GM10266 (cell line): ENCODE data around the gene JAM2.

Experiments
- DNase-seq: peaks from one replicate; pipeline ENCODE4 v3.0.0; 2012; ENCODE audit errors: extremely low spot score
- TF ChIP-seq, protein P1 (sequence below): IDR thresholded peaks from 2 replicates; pipeline ENCODE4 v1.5.1; 2012; ENCODE audit warnings: mild to moderate bottlenecking, low read depth; ENCODE audit not compliant: control insufficient read depth, insufficient read depth; ENCODE audit errors: missing control alignments

JAM2 gene

GRCh38 chr21:25664491-25664931, 25.5 kb downstream of the JAM2 start:
- TF ChIP-seq, protein P1, sequence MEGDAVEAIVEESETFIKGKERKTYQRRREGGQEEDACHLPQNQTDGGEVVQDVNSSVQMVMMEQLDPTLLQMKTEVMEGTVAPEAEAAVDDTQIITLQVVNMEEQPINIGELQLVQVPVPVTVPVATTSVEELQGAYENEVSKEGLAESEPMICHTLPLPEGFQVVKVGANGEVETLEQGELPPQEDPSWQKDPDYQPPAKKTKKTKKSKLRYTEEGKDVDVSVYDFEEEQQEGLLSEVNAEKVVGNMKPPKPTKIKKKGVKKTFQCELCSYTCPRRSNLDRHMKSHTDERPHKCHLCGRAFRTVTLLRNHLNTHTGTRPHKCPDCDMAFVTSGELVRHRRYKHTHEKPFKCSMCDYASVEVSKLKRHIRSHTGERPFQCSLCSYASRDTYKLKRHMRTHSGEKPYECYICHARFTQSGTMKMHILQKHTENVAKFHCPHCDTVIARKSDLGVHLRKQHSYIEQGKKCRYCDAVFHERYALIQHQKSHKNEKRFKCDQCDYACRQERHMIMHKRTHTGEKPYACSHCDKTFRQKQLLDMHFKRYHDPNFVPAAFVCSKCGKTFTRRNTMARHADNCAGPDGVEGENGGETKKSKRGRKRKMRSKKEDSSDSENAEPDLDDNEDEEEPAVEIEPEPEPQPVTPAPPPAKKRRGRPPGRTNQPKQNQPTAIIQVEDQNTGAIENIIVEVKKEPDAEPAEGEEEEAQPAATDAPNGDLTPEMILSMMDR: no peak
- DNase-seq: no peak

DNA sequence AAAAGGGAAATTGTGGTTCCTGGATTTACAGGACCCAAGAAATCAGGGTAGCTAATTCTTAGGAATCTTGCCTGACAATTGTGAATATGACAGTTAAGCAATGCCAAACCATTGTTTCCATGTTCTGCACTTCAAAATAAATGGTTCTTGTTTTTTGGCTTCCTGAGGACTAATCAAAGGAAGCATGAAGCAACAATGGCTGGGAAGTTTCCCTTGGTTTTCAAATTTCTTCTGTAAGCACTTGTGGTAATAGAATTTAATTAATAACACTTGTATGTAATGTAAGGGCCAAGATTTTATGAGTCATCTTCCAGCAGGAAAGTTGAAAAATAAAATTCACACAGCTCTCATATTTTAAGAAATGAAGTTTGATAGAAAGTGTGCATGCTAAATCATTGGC, 31.7 kb downstream of the JAM2 start:
- DNase-seq: no peak

DNA sequence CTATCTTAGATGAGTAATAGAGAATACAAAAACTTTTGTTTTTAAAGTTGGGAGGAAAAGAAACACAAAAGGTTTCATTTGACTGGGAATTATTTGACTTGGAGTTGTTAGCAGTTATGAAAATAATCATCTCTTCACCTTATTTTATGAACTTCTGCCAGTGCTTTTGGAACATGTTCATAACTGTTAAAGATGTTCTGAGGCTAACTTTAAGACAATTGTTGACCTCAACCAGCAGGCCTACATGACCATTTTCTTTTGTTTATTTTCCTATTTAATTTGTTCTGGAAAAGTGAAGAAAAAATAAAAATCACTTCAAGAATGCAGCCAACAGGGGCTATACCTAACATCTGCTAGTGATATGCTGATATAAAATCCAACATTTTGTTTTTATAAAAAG, 37.4 kb downstream of the JAM2 start:
- TF ChIP-seq, protein P1: no peak
- no peak for DNase-seq

More for the DNA sequence above, 31.7 kb downstream of the JAM2 start:
- TF ChIP-seq, protein P1: no peak

GRCh38 chr21:25682382-25682781, 43.3 kb downstream of the JAM2 start:
- TF ChIP-seq, protein P1: no peak
- DNase-seq: no peak

DNA sequence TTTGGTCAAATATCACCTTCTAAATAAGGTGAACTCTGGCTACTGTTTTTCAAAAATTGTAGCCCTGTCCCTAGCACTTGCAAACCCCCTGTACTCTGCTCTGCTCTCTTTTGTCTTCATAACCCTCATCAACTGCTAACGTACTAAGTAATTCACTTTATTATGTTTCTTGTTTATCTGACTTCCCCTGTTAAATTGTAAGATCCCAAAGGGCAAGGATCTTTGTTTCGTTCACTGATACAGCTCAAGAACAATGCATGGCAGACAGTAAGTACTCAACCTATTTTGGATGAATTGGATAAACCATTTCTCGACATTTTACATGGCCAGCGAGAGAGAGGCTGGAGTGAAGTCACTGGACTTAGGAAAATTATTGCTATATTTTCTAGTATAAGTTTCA, 48.7 kb downstream of the JAM2 start:
- TF ChIP-seq, protein P1: no peak
- DNase-seq: no peak

GRCh38 chr21:25688275-25689155, 49.5 kb downstream of the JAM2 start:
- TF ChIP-seq, protein P1: no peak
- no peak for DNase-seq

GRCh38 chr21:25689226-25689625, 50.2 kb downstream of the JAM2 start:
- TF ChIP-seq, protein P1: no peak
- no peak for DNase-seq
